NCI-H1694 (cell line): Measurements from ENCODE around the gene RNASEH2B.

ENCODE experiments used
- DNase-seq: peaks from one replicate; lab custom pipeline; 2025; lab: John Stamatoyannopoulos, UW

The RNASEH2B gene

GRCh38 chr13:50909605-50910484 lies at the start of gene RNASEH2B:
Gene RNASEH2B, plus strand, starts transcription at chr13:50909791. Its CDS starts 286 bp downstream, at chr13:50910077.
- DNase-seq, result peak; percentile 44

GRCh38 chr13:50864492-50864891 lies 45.1 kb upstream of the RNASEH2B start:
- no peak for DNase-seq

GRCh38 chr13:50866817-50867636 lies 42.6 kb upstream of the RNASEH2B start:
- no peak for DNase-seq

GRCh38 chr13:50867637-50867945 lies 42.0 kb upstream of the RNASEH2B start:
- no peak for DNase-seq

- no peak for DNase-seq
Observed at GRCh38 chr13:50871405-50871804, 38.2 kb upstream of the RNASEH2B start.

- no peak for DNase-seq
Observed at GRCh38 chr13:50873467-50873866, 36.1 kb upstream of the RNASEH2B start.

- no peak for DNase-seq
Observed at GRCh38 chr13:50873991-50874390, 35.6 kb upstream of the RNASEH2B start.

- DNase-seq, result no peak
Observed at GRCh38 chr13:50882816-50883435, 26.7 kb upstream of the RNASEH2B start.

GRCh38 chr13:50883728-50884127 lies 25.9 kb upstream of the RNASEH2B start:
- no peak for DNase-seq

- DNase-seq, result no peak
Observed at GRCh38 chr13:50884265-50884664, 25.3 kb upstream of the RNASEH2B start.

- no peak for DNase-seq
Observed at GRCh38 chr13:50887151-50887550, 22.4 kb upstream of the RNASEH2B start.

- no peak for DNase-seq
Observed at GRCh38 chr13:50888362-50888761, 21.2 kb upstream of the RNASEH2B start.

GRCh38 chr13:50889317-50889716 lies 20.3 kb upstream of the RNASEH2B start:
- DNase-seq, result no peak

- peak; percentile 27 for DNase-seq
Observed at GRCh38 chr13:50891206-50891605, 18.4 kb upstream of the RNASEH2B start.

- no peak for DNase-seq
Observed at GRCh38 chr13:50892210-50892944, 17.2 kb upstream of the RNASEH2B start.

- DNase-seq, result no peak
Observed at GRCh38 chr13:50893211-50893852, 16.3 kb upstream of the RNASEH2B start.

GRCh38 chr13:50894012-50894411 lies 15.6 kb upstream of the RNASEH2B start:
- DNase-seq, result no peak

- DNase-seq, result no peak
Observed at GRCh38 chr13:50894504-50894903, 15.1 kb upstream of the RNASEH2B start.

- no peak for DNase-seq
Observed at GRCh38 chr13:50898338-50898737, 11.3 kb upstream of the RNASEH2B start.

GRCh38 chr13:50901701-50902100 lies 7.9 kb upstream of the RNASEH2B start:
- DNase-seq, result no peak

- no peak for DNase-seq
Observed at GRCh38 chr13:50905256-50905655, 4.3 kb upstream of the RNASEH2B start.
